Prostate gland (tissue), 2 donors: Measurements from ENCODE around the gene ADARB1. TPM values are rescaled to one million over a fixed set of nuclear protein-coding genes. Genes with fewer than 3 reads are reported as not detected.

Experiments used
- DNase-seq: peaks from one replicate; pipeline ENCODE4 v3.0.0-alpha.2; 2019; ENCODE audit warnings: low spot score
- H3K27ac ChIP-seq, 2 donors: fragments of 200-600 bp; sonication (generic); 2 replicates each; pipeline ENCODE4 v1.5.1; 2017 to 2019
- H3K27me3 ChIP-seq: fragments of 200-600 bp; sonication (generic); replicated peaks from 2 replicates; pipeline ENCODE4 v1.5.1; 2019; ENCODE audit not compliant: insufficient read depth
- H3K36me3 ChIP-seq, 2 donors: fragments of 200-600 bp; sonication (generic); 1 replicate in 1 of 2; 2 replicates in 1 of 2; pipeline versions ENCODE4 v1.5.1 to v1.8.1; 2017 to 2019
- H3K4me1 ChIP-seq: fragments of 200-600 bp; sonication (generic); replicated peaks from 2 replicates; pipeline ENCODE4 v1.5.1; 2019
- H3K4me3 ChIP-seq, 2 donors: fragments of 200-600 bp; sonication (generic); 2 replicates each; pipeline ENCODE4 v1.5.1; 2017 to 2019
- H3K9me3 ChIP-seq: fragments of 200-600 bp; sonication (generic); 2 replicates; pipeline ENCODE4 v1.5.1; 2017
- CTCF ChIP-seq, 4 experiments: fragments of 200-600 bp in 2 of 4; fragments of 450-650 bp in 2 of 4; sonication (generic) in 2 of 4; IDR thresholded peaks; 1 replicate in 3 of 4; 2 replicates in 1 of 4; pipeline ENCODE4 v1.5.1; 2016 to 2019; ENCODE audit warnings: antibody characterized with exemption in 4 of 4, mild to moderate bottlenecking in 2 of 4, moderate library complexity in 2 of 4
- POLR2A ChIP-seq: fragments of 450-650 bp; IDR thresholded peaks from one replicate; pipeline ENCODE4 v1.6.1; 2016; ENCODE audit warnings: antibody characterized with exemption, mild to moderate bottlenecking
- POLR2AphosphoS5 ChIP-seq: sonication (generic); formaldehyde crosslinking; IDR thresholded peaks from one replicate; pipeline ENCODE4 v1.6.1; 2017; ENCODE audit warnings: antibody characterized with exemption
- WGBS: methylation state at CpG from one replicate; pipeline ENCODE4 v1.1.5; 2018; 5-methylcytosine and 5-hydroxymethylcytosine counted together
- intact Hi-C: fragments of 100-400 bp; cut with DNase I; formaldehyde crosslinking; loops from one replicate; pipeline ENCODE4 v1.14.2; 2022
- total RNA-seq, 2 donors: library from RNA; depleted of rRNA; stranded (reverse); fragments of >200 nt; gene quantifications; one replicate each; pipeline ENCODE4 v1.1.0, GENCODE V29; 2016

The ADARB1 gene
- total RNA-seq, 2 donors from 2014 or later: 21.0 to 30.9 TPM

- TF ChIP-seq POLR2AphosphoS5 (no peak), CTCF (IDR thresholded peaks at IDR 0.05) (no peak), POLR2A (no peak)
- no peak overlapping the region for H3K27ac ChIP-seq
- H3K4me1 ChIP-seq: no peaks in the 10 kb centered on the region
- no peak for DNase-seq
- no peak overlapping the region for H3K4me3 ChIP-seq
- H3K27me3 ChIP-seq: no peaks in the 10 kb centered on the region
- H3K36me3 ChIP-seq: peaks cover 0 to 7% of the 10 kb centered on the region in 2 donors
- H3K9me3 ChIP-seq: no peaks in the 10 kb centered on the region
- WGBS: 59% methylated on average over 17 of the region's 17 CpGs
- intact Hi-C loops: no loop called here
Observed at GRCh38 chr21:45259206-45259840, 184.9 kb downstream of the ADARB1 start.

GRCh38 chr21:45260191-45260825 is 185.9 kb downstream of the ADARB1 start:
- H3K9me3 ChIP-seq: no peaks in the 10 kb centered on the region
- no peak for TF ChIP-seq CTCF (IDR thresholded peaks at IDR 0.05)
- no peak for TF ChIP-seq POLR2A
- no peak for TF ChIP-seq POLR2AphosphoS5
- intact Hi-C loops: no loop called here
- WGBS: 89% methylated on average over 5 of the region's 5 CpGs
- no peaks in the 10 kb centered on the region for H3K4me1 ChIP-seq
- H3K4me3 ChIP-seq: no peak overlapping the region
- DNase-seq: no peak
- H3K27me3 ChIP-seq: no peaks in the 10 kb centered on the region
- peaks cover 0 to 7% of the 10 kb centered on the region in 2 donors for H3K36me3 ChIP-seq
- no peak overlapping the region for H3K27ac ChIP-seq

GRCh38 chr21:45261093-45261492 is 186.7 kb downstream of the ADARB1 start:
- TF ChIP-seq POLR2A (no peak), POLR2AphosphoS5 (no peak)
- no peaks in the 10 kb centered on the region for H3K4me1 ChIP-seq
- WGBS: 91% methylated on average over 10 of the region's 10 CpGs
- intact Hi-C loops: no loop called here
- no peak overlapping the region for H3K4me3 ChIP-seq
- no peaks in the 10 kb centered on the region for H3K27me3 ChIP-seq
- no peaks in the 10 kb centered on the region for H3K9me3 ChIP-seq
- no peak overlapping the region for H3K27ac ChIP-seq
- H3K36me3 ChIP-seq: peaks cover under 1 to 7% of the 10 kb centered on the region in 2 donors
- no peak for DNase-seq

GRCh38 chr21:45262041-45262581 is 187.7 kb downstream of the ADARB1 start:
- Histone ChIP-seq H3K9me3 (no peaks in the 10 kb centered on the region), H3K27me3 (no peaks in the 10 kb centered on the region), H3K27ac (no peak overlapping the region), H3K36me3 (peaks cover 4 to 7% of the 10 kb centered on the region in 2 donors), H3K4me1 (no peaks in the 10 kb centered on the region), H3K4me3 (no peak overlapping the region)
- DNase-seq: no peak
- intact Hi-C loops: no loop called here
- no peak for TF ChIP-seq POLR2A
- no peak for TF ChIP-seq CTCF (IDR thresholded peaks at IDR 0.05)
- no peak for TF ChIP-seq POLR2AphosphoS5
- 77% methylated on average over 7 of the region's 7 CpGs for WGBS

- Histone ChIP-seq H3K4me3 (no peak overlapping the region), H3K27ac (no peak overlapping the region), H3K27me3 (no peaks in the 10 kb centered on the region), H3K36me3 (peaks cover 7 to 9% of the 10 kb centered on the region in 2 donors), H3K4me1 (no peaks in the 10 kb centered on the region), H3K9me3 (no peaks in the 10 kb centered on the region)
- intact Hi-C loops: no loop called here
- peak; percentile 3 for DNase-seq
- 80% methylated on average over 11 of the region's 11 CpGs for WGBS
- no peak for TF ChIP-seq CTCF (IDR thresholded peaks at IDR 0.05)
- TF ChIP-seq POLR2A: no peak
- TF ChIP-seq POLR2AphosphoS5: no peak
Observed at GRCh38 chr21:45262616-45263015, 188.2 kb downstream of the ADARB1 start.
